ENCODE data around the gene NUDT1. TPM values are rescaled to one million over a fixed set of nuclear protein-coding genes. Genes with fewer than 3 reads are reported as not detected.

Gene NUDT1
- total RNA-seq, 1 experiment from 2014 or later = 112 TPM

DNA sequence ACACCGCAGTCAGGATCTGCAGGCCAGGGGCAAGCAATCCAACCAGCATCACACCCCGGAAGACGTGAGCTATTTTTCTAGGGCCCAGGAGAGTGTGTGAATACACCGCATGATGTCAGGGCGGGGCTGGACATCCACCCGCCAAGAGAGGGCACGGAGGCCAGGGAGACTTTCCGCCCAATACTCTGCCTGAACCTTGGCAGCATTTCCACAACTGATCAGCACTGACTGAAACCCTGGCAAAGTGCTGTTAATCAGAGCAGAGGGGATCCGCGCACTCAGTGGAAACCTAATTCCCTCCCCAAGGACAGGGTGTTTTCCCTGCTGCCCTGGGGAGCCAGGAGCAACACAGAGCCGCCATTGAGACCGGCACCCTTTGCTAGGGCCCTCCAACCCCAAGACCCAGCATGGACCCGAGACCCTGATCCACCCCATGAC lies 17.5 kb upstream of the NUDT1 start:
- DNase-seq (ENCODE audit: low spot score) = no peak

DNA sequence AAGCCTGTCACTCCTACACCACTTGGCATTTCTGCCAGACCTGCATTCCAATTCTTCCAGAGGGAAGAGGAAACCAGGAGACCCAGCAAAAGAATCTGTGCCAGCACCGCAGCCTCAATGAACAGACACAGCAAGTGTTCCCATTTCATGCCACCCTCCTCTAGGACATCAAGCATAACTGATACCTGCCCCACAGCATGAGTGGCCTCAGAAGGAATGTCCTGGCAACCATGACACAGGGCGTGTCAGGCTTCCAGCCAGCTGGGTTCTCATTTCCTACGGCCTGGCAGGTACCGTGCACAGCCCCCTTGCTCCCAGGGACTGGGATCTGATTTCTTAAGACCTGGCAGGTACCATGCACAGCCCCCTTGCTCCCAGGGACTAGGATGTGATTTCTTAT lies 17.1 kb upstream of the NUDT1 start:
- DNase-seq (ENCODE audit: low spot score) = no peak

DNA sequence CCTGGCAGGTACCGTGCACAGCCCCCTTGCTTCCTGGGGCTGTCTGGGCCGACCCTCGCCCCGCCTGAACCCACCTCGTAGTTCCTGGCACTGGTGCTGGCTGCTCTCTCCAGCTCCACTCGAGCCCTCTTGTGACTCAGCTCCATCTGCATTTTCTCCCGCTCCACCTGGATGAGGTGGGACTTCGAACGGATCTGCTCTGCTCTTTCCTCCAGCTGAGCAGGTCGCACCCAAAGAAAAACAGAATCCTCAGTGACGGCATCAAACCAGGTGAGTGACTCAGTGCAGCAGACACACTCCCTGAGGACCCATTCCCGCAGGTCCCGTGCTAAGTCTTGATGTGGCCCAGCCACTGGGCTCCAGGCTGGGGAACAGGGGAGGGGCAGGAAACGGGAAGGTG lies 16.7 kb upstream of the NUDT1 start:
- DNase-seq (ENCODE audit: low spot score) = no peak

DNA sequence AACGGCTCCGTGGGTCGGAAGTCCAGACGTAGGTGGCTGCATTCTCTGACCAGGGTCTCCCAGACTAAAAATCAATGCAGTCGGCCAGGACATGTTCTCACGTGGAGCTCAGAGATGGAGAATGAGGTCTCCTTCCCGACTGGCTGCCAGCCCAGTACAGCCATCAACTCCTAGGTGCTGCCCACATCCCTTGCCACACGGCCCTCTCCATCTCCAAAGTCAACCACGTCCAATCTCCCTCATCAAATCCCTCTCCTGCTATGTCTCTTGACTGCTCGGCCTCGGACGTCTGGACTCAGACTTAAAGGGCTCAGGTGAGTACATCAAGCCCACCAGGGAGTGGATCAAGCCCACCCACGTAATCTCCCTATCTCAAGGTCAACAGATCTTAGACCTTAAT lies 16.2 kb upstream of the NUDT1 start:
- no peak for DNase-seq (ENCODE audit: low spot score)

DNA sequence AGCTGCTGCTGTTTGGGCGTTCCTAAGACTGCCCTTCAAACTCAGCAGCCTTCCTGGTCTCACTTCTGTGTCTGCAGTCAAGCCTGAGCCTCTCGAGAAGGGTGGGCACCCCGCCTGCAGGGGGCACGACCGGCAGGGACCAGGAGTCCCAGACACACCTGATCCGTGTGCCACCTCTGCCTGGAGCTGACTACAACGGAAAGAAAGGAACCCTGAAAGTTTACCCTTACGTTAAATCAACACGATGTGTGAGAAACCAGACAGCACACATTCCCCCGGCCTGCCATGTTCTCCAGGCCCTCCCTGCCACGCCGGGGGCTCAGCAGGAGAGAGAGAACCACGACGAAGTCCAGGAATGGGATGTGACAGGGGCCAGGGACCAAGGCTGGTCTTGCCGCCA lies 14.3 kb upstream of the NUDT1 start:
- no peak for DNase-seq (ENCODE audit: low spot score)

DNA sequence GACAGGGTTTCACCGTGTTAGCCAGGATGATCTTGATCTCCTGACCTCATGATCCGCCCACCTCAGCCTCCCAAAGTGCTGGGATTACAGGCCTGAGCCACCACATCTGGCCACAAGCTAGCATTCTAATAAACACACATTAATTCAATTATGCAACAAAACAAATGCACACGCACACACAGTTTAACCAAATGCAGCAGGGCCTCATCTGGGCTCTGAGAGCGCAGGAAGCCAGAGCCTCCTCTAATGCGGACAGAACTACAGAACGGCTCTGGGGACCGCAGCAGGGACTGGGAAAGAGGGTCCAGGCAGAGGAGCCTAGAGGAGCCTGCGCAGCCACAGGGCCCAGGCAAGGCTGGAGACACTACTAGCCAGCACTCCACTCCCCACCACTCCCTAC lies 13.1 kb upstream of the NUDT1 start:
- no peak for DNase-seq (ENCODE audit: low spot score)

DNA sequence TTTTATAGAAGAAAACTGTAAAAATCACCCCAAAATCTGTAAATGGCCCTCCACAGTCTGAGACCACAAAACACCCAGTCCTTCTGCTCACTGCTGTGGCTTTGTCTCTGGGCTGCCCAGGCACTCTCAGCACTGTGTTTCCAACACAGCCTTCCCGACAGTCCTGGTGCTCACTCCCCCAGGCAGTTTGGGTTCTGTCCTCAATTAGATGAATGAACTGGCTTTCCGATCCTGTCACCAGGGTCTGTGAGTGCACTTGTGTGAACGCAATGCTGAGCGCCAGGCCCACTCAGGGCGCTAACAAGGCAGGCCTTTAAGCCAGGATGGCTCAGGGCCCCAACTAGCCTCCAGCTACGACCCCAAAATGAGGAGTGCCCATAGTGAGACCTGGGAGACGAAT lies 12.6 kb upstream of the NUDT1 start:
- no peak for DNase-seq (ENCODE audit: low spot score)

DNA sequence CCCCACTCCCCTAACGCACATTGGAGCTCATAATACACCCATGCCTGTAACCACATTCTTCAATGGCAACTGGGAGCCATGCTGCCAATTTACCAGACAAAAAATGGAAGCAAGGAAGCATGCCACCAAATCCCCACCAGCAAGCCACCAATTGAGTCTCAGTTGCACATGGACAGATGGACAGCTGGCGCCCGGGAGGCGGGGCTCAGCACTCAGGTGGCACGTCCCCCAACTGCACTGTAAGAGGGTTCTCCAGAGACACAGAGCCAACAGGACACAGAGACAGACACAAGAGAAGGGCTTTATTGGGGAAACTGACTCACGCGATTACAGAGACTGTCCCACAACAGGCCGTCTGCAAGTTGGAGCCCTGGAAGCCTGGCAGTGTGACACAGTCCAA lies 11.8 kb upstream of the NUDT1 start:
- no peak for DNase-seq (ENCODE audit: low spot score)

DNA sequence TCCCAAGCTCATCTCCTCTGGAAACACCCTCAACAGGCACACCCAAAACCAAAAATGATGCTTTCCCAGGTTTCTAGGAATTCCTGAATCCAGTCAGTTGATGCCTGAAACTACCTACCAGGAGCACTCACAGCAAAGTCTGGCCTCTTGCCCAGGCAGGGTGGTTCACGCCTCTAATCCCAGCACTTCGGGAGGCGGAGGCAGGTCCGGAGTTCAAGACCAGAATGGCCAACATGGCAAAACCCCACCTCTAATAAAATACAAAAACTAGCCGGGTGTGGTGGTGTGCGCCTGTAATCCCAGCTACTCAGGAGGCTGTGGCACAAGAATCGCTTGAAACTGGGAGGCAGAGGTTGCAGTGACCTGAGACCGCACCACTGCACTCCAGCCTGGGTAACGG lies 11.1 kb upstream of the NUDT1 start:
- DNase-seq (ENCODE audit: low spot score) = no peak

DNA sequence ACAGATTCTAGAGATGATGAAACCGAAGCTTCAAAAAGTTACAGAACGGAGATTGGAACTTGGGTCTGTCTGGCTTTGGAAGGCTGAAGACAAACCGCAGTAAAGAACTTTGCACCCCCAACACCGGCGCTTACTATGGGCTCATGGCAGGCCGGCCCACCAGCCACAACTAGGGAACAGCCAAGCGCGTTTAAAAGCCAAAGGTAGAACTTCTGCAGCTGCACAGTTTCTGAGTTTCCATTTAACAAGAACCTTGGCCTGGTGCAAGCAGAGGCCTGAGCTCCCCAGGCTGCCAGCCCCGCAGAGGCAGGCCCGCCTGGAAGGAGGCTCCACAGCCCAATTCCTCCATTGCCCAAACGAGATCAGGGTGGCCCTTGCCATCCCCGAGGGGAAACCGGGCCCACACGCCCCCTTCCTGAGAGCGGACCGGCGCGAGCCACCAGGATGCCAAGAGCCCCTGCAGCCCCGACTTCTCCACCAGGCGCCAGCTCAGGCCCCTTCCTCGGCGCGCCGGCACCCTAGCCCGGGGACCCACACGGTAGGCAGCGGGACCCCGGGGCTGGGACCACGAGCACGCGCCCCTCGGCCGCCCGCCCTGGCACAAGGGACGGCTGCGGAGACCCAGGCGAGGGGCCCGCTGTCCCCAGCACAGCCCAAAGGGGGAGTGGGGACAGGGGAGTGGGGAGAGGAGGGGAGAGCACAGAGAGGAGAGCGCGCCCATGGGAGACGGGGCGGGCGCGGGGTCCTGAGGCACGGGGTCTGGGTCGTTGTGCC lies 9.8 kb upstream of the NUDT1 start:
- no peak for DNase-seq (ENCODE audit: low spot score)

DNA sequence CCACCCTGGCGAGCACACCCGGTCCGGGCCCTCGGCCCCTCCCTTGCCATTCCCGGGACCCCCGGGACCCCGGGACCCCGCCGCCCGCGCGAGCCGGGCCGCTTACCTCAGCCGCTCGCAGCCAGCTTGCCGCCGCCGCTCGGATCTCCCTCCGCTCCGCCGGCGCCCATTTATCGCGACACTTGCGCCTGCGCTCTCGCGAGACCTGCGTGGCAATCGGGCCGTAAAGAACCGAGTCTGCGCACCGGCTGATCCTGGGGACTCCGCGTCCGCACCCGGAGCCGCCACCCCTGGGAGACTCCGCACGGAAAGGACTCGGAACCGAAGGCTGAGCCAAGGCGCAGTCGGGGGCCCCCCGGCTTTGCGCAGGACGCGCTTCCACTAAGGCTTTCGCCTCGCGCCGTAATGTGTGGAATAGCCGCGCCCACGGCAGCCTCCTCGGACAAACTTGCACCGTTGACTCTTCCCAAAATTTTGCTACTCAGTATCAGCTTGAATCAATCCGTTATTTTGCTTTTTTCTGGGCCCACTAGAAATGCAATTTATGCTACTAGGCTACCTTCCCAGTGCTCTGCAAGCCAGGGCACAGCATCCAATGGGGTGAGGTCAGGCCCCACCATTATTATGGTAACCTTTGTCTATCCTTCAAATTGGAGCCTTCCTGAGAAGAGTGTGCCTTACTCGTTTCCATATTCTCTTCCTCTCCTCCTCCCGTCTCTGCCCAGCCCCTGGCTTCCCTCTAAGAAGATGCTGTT lies 9.1 kb upstream of the NUDT1 start, which contains the start of gene MAD1L1:
TSS of gene MAD1L1 (minus strand) at position 180 of the 755 bp plus-strand sequence. CDS start 2,812 bp downstream, outside the sequence.
- peak; percentile 85 for DNase-seq (ENCODE audit: low spot score)

DNA sequence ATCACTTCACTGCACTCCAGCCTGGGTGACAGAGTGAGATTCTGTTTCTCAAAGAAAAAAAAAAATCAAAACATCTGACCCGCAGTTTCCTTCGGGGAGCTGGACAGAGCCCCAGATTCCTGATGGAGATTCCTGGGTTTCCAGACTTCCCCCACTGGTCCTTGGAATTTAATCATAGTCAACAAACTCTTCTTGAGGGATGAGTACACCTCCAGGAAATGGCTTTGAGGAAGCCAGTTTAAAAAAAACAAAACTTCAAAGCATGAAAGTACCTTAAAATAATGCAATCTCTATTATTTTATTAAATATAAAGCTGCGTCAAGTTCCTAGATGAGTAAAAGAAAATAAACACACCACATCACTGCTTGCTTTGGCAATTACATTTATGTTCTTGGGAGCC lies 8.1 kb upstream of the NUDT1 start:
- no peak for DNase-seq (ENCODE audit: low spot score)

DNA sequence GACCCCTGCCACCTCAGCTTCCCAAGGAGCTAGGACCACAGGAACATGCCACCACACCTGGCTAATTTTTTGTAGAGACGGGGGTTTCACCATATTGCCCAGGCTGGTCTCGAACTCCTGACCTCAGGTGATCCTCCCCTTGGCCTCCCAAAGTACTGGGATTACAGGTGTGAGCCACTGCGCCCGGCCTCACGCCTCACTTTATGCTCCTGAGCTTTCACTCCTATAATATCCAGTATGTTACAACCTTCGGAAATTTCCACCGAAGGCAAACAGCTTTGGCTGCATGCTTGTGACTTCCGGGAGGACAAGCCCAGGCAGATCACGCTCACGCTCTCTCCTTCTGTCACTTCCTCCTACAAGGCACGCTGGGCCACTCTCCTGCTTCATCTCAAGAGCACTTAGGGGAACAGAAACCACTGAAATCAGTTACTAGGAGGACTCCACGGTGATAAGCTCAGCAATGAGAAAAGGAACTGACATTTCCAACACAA lies 4.9 kb upstream of the NUDT1 start:
- no peak for DNase-seq (ENCODE audit: low spot score)

DNA sequence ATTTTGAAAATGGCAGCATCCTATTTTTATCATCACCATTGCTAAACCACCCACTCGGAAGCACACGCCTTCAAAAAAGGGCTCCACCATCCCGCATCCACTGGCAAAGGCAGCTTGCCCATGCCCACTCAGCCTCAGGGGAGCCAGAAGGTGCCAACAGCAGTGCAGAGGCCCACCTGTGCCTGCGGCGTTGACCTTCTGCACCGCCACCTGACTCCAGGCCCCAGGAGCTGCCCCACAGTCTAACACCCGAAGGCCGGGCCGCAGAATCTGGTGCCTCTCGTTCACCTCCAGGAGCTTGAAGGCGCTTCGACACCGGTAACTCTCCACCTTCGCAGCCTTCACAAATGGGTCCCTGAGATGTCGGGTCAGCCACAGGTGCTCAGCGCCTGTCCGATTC lies 2.8 kb upstream of the NUDT1 start:
- DNase-seq (ENCODE audit: low spot score) = no peak

DNA sequence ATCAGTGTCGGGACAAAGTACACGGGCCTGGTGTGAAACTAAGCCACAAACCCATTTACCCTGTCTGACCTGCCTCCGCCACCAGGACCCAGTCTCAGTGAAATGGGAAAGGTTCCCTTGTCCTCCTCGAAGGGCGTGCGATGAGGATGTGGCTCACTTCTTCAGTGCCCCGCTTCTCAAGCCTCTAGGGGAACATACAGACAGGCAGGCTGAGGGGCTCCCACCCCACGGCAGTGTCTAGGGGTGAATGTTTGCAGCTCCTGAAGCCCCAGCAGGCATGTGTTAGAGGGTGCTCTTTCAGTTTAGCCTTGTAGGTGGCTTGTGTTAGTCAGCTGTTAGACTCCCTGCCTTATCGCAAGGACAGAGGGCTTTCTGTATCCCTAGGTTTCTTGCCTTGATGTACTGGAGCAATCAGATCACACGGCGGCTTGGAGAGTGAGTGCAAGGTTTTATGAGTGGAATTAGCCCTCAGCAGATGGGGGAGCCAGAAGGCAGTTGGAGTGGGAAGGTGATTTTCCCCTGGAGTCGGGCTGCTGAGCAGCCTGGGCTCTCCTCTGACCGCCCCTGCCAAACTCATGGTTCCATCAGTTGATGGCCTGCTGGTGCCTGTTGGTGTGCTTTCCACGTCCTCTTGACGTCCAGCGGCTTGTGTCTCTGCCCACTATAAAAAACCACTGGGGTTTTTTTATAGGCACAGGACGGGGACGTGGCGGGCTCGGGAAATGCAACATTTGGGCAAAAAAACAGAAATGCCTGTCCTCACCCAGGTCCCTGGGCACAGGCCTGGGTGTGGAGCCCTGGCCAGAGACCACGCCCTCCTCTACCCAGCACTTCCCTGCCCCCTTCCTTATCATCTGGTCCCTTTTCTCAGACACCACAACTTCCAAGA lies 759 bp downstream of the NUDT1 start:
- DNase-seq (ENCODE audit: low spot score) = peak; percentile 52

DNA sequence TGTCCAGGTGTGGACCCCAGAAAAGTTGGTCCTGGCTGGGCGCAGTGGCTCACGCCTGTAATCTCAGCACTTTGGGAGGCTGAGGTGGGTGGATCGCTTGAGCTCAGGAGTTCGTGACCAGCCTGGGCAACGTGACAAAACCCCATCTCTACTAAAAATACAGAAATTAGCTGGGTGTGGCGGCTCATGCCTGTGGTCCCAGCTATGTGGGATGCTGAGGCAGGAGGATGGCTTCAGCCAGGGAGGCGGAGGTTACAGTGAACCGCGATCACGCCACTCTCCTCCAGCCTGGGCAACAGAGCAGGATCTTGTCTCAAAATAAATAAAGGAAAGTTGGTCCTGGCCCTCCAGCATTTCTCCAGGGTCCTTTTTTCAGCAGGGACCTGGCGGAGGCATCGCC lies 1.4 kb downstream of the NUDT1 start:
- no peak for DNase-seq (ENCODE audit: low spot score)

DNA sequence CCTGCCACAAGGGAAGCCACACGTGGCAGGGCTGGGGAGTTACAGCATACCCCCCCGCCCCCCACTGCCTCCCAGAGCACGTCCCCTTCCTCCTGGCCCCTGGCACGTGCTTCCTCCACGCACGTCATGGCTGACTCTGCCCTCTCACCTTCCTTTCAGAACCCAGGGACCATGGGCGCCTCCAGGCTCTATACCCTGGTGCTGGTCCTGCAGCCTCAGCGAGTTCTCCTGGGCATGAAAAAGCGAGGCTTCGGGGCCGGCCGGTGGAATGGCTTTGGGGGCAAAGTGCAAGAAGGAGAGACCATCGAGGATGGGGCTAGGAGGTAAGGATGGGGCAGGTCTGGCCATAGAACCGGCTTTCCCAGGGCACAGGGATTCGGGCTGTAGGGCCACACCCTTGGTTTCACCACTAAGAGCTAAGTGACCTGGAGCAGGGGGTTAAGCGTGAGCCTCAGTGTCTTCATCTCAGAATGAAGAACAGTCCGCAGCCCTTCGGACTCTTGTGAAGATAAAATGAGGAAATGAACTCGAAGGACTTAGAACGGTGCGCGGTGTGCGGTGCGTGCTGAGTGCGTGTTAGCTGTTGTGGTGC lies 2.5 kb downstream of the NUDT1 start:
- DNase-seq (ENCODE audit: low spot score) = no peak

DNA sequence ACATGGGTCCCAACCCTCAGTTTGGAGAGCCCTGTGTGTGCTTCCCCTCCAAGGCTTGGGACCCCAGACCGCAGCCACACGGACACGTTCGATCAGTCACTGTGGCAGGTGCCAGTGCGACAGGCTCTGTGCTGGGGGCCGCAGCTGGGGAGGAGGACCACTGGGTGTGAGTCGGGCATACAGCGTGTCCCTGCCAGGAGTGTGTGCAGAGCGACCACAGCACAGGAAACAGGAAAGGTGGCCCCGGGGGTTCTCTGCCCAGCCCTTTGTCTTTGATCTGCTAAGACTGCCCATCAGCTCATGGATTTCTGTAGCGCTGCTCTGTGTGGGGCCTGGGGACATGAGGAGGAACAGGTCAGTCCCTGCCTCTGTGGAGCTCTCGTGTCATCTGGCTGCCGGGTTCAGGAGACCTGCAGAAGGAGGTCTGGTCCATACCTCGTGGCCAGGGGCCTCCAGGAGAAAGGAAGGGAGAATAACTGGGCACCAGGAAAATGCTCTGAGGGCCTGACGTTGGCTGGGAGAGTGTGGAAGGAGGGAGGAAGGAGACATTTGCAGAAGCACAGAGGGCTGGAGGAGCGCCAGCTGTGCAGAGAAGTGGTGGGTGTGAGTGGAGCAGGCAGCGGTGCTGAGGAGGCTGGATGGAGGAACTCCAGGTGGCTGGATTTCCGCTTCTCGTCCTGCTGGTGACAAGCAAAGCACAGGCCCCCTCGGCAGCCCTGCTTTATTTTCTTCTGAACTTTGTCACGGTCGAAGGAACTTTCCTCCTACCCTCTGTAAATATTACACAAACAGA lies 4.1 kb downstream of the NUDT1 start:
- no peak for DNase-seq (ENCODE audit: low spot score)

DNA sequence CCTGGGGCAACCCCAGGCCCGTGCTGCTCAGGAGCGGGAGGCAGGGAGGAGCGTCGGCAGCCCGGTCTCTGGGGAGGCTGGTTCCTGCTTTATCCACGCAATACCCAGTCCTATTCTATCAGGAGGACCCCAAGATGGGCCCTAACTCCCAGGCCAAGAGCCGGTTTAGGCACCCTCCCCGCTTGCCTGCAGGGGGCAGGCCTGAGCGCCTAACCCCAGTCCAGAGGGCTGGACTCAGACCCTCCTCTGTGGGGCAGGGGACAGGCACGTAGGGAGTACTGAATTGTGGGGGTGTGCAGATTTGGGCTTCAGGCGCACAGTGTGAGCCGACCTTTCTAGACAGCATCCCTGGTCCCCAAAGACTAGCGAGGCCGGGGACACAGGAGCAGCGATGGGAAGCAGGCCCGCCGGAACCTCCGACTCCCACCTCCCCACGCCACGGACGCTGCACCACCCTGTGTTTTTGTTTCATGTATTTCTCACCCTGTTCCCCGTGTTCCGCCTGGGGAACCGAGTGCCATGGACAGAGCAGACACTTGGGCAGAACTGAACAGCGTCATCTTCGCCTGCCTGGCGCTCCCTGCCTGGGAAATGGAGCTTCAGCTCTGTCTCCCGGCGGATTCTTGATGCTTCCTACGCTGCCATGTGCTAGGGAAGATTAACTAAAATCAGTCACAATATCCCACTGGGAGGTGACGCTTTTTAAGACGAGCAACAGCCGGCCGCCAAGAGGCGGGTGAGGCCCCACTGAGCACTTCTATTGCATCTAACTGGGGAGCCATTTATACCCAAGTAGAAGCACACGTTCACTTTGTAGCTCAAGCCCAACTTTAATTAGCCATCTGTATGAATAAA lies 5.3 kb downstream of the NUDT1 start:
- DNase-seq (ENCODE audit: low spot score) = no peak

All from A172 (cell line).